LNCAP (cell line): ENCODE data around the gene CAND1.

ENCODE experiments used
- TF ChIP-seq, protein P1 (sequence below): fragments of 450-650 bp; IDR thresholded peaks from 2 replicates; pipeline ENCODE4 v1.5.1; 2017; ENCODE audit warnings: mild to moderate bottlenecking

CAND1 gene

GRCh38 chr12:67322580-67322979, 53.4 kb downstream of the CAND1 start:
- TF ChIP-seq, protein P1, sequence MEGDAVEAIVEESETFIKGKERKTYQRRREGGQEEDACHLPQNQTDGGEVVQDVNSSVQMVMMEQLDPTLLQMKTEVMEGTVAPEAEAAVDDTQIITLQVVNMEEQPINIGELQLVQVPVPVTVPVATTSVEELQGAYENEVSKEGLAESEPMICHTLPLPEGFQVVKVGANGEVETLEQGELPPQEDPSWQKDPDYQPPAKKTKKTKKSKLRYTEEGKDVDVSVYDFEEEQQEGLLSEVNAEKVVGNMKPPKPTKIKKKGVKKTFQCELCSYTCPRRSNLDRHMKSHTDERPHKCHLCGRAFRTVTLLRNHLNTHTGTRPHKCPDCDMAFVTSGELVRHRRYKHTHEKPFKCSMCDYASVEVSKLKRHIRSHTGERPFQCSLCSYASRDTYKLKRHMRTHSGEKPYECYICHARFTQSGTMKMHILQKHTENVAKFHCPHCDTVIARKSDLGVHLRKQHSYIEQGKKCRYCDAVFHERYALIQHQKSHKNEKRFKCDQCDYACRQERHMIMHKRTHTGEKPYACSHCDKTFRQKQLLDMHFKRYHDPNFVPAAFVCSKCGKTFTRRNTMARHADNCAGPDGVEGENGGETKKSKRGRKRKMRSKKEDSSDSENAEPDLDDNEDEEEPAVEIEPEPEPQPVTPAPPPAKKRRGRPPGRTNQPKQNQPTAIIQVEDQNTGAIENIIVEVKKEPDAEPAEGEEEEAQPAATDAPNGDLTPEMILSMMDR: no peak

GRCh38 chr12:67323007-67323406, 53.8 kb downstream of the CAND1 start:
- TF ChIP-seq, protein P1: no peak

DNA sequence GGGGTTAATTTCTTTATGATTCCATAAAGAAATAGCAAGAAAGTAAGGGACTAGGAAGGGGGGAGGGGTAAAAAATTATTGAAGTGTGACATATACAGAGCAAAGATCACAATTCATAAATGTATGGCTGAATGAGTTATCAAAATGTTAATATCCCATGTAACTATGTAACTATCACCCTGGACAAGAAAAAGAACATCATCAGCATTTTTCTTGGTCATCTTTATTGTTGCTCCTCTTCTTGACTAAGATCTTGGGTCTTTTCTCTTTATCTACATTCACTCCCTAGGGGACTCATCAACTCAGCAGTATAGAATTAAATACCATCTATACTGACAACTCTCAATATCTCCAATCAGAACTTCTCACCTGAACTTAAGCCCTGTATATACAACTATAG, 57.5 kb downstream of the CAND1 start:
- TF ChIP-seq, protein P1: no peak

DNA sequence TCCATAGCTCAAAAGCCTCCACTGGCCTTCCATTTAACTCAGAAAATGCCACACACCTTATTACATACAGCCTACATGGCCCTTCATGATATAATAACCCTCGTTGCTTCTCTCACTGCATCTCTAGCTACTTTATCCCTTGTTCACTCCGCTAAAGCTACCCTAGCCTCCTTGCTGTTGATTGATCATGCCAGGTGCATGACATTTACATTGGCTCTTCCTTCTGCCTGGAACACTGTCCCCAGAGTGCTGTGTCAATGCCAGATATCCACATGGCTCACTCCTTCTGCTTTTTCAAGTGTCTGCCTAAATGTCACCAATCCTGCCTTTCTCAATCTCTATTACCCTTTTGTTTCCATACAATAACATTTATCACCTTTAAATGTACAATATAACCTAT, 58.3 kb downstream of the CAND1 start:
- TF ChIP-seq, protein P1: no peak

GRCh38 chr12:67331123-67331522, 62.0 kb downstream of the CAND1 start:
- TF ChIP-seq, protein P1: no peak

- TF ChIP-seq, protein P1: no peak
Measured at GRCh38 chr12:67331828-67332227, 62.7 kb downstream of the CAND1 start.

- TF ChIP-seq, protein P1: no peak
Measured at GRCh38 chr12:67333649-67334048, 64.5 kb downstream of the CAND1 start.

DNA sequence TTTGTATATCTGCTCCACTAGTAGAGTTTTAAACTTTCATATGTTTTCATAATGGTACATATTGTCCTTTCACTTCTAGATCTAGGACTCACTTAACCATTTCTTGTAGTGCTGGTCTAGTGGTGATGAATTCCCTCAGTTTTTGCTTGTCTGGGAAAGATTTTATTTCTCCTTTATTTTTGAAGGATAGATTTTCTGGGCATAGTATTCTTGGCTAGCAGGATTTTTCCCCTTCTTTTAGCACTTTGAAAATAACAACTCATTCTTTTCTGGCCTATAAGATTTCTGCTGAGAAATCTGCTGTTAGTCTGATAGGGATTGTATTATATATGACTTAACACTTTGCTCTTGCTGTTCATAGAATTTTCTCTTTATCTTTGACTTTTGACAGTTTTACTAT, 69.3 kb downstream of the CAND1 start:
- TF ChIP-seq, protein P1: no peak
